ENCODE data around the gene TREH. TPM values are rescaled to one million over a fixed set of nuclear protein-coding genes. Genes with fewer than 3 reads are reported as not detected.

Gene TREH
- total and polyA plus RNA-seq, 4 donors, result 0.17 to 1.1 (median 0.19) TPM; not detected in 1

GRCh38 chr11:118660681-118661424 lies 18.6 kb downstream of the TREH start:
- Histone ChIP-seq H3K9me3 (ENCODE audit: control insufficient read depth in 4 of 4, insufficient read depth in 3 of 4, low read length in 3 of 4) (no peaks in the 10 kb centered on the region), H3K36me3 (ENCODE audit: control insufficient read depth in 4 of 4, insufficient read depth in 4 of 4, low read length in 4 of 4) (peaks cover 0 to 19% (median 0%) of the 10 kb centered on the region in 4 donors), H3K4me3 (no peak overlapping the region), H3K4me1 (ENCODE audit: control insufficient read depth in 5 of 5, insufficient read depth in 5 of 5, low read length in 5 of 5) (peaks cover 0 to 4% (median 3%) of the 10 kb centered on the region in 5 donors), H3K27me3 (ENCODE audit: control insufficient read depth in 3 of 3, insufficient read depth in 3 of 3, low read length in 2 of 3) (no peaks in the 10 kb centered on the region), H3K9ac (ENCODE audit: insufficient read depth in 1 of 2, low read length in 2 of 2) (no peak overlapping the region), H3K27ac (ENCODE audit: low read depth in 1 of 2, low read length in 1 of 2) (no peak overlapping the region)
- no peak for TF ChIP-seq CTCF (IDR thresholded peaks at IDR 0.05; ENCODE audit: control extremely low read depth, extremely low read depth)
- DNase-seq, result no peak
- WGBS, 2 donors, result 81 to 89% methylated on average over 7 of the region's 7 CpGs
- no peak for ATAC-seq (ENCODE audit: insufficient read depth, low FRiP score)

GRCh38 chr11:118659953-118660680 lies 19.3 kb downstream of the TREH start:
- H3K36me3 ChIP-seq (ENCODE audit: control insufficient read depth in 4 of 4, insufficient read depth in 4 of 4, low read length in 4 of 4), result peaks cover 0 to 25% (median 5%) of the 10 kb centered on the region in 4 donors
- no peaks in the 10 kb centered on the region for H3K9me3 ChIP-seq (ENCODE audit: control insufficient read depth in 4 of 4, insufficient read depth in 3 of 4, low read length in 3 of 4)
- no peak for DNase-seq
- H3K9ac ChIP-seq (ENCODE audit: insufficient read depth in 1 of 2, low read length in 2 of 2), result no peak overlapping the region
- no peak overlapping the region for H3K27ac ChIP-seq (ENCODE audit: low read depth in 1 of 2, low read length in 1 of 2)
- WGBS, 2 donors, result 74 to 81% methylated on average over 14 of the region's 14 CpGs
- no peak for ATAC-seq (ENCODE audit: insufficient read depth, low FRiP score)
- no peaks in the 10 kb centered on the region for H3K27me3 ChIP-seq (ENCODE audit: control insufficient read depth in 3 of 3, insufficient read depth in 3 of 3, low read length in 2 of 3)
- TF ChIP-seq CTCF (IDR thresholded peaks at IDR 0.05; ENCODE audit: control extremely low read depth, extremely low read depth), result no peak
- H3K4me3 ChIP-seq, result no peak overlapping the region
- peaks cover 0 to 4% (median 3%) of the 10 kb centered on the region in 5 donors for H3K4me1 ChIP-seq (ENCODE audit: control insufficient read depth in 5 of 5, insufficient read depth in 5 of 5, low read length in 5 of 5)

GRCh38 chr11:118659314-118659952 lies 20.0 kb downstream of the TREH start:
- WGBS, 2 donors, result 14 to 23% methylated on average over 23 to 26 of the region's 26 CpGs

More at GRCh38 chr11:118659314-118659952, 20.0 kb downstream of the TREH start:
- ATAC-seq (ENCODE audit: insufficient read depth, low FRiP score) (peak; percentile 71), DNase-seq (peak; percentile 86 to 92 (median 90))
- H3K27ac ChIP-seq (ENCODE audit: low read depth in 1 of 2, low read length in 1 of 2), result peak overlapping the region in 1 of 2 donors; percentile 18
- peaks cover 0 to 25% (median 9%) of the 10 kb centered on the region in 4 donors for H3K36me3 ChIP-seq (ENCODE audit: control insufficient read depth in 4 of 4, insufficient read depth in 4 of 4, low read length in 4 of 4)
- H3K9me3 ChIP-seq (ENCODE audit: control insufficient read depth in 4 of 4, insufficient read depth in 3 of 4, low read length in 3 of 4), result no peaks in the 10 kb centered on the region
- peaks cover 0 to 4% (median 3%) of the 10 kb centered on the region in 5 donors for H3K4me1 ChIP-seq (ENCODE audit: control insufficient read depth in 5 of 5, insufficient read depth in 5 of 5, low read length in 5 of 5)
- H3K27me3 ChIP-seq (ENCODE audit: control insufficient read depth in 3 of 3, insufficient read depth in 3 of 3, low read length in 2 of 3), result no peaks in the 10 kb centered on the region
- no peak overlapping the region for H3K9ac ChIP-seq (ENCODE audit: insufficient read depth in 1 of 2, low read length in 2 of 2)
- no peak overlapping the region for H3K4me3 ChIP-seq
- peak; percentile 93 for TF ChIP-seq CTCF (IDR thresholded peaks at IDR 0.05; ENCODE audit: control extremely low read depth, extremely low read depth)

Data from lung (tissue), 12 donors.